Vagina (tissue), 2 donors: Measurements from ENCODE around the gene ITPK1. TPM values are rescaled to one million over a fixed set of nuclear protein-coding genes. Genes with fewer than 3 reads are reported as not detected.

ENCODE experiments used
- DNase-seq, 2 donors: peaks; one replicate each; pipeline ENCODE4 v3.0.0-alpha.2; 2017; ENCODE audit errors: extremely low spot score in 2 of 2
- H3K27ac ChIP-seq: fragments of 200-600 bp; sonication (generic); one replicate; pipeline ENCODE4 v1.5.1; 2019
- H3K27me3 ChIP-seq: fragments of 200-600 bp; sonication (generic); one replicate; pipeline ENCODE4 v1.5.1; 2019
- H3K36me3 ChIP-seq, 2 donors: fragments of 200-600 bp; sonication (generic); one replicate each; pipeline ENCODE4 v1.5.1; 2017 to 2019
- H3K4me1 ChIP-seq: fragments of 200-600 bp; sonication (generic); one replicate; pipeline ENCODE4 v1.5.1; 2019
- H3K4me3 ChIP-seq, 2 donors: fragments of 200-600 bp; sonication (generic); 1 replicate in 1 of 2; 2 replicates in 1 of 2; pipeline ENCODE4 v1.5.1; 2016 to 2019
- H3K9me3 ChIP-seq: fragments of 200-600 bp; sonication (generic); one replicate; pipeline ENCODE4 v1.5.1; 2019
- POLR2A ChIP-seq, 2 donors: fragments of 450-650 bp; IDR thresholded peaks; one replicate each; pipeline ENCODE4 v1.6.1; 2017; ENCODE audit warnings: antibody characterized with exemption in 2 of 2, mild to moderate bottlenecking in 2 of 2, moderate library complexity in 2 of 2
- POLR2AphosphoS5 ChIP-seq, 2 donors: sonication (generic); formaldehyde crosslinking; IDR thresholded peaks; one replicate each; pipeline ENCODE4 v1.9.0; 2017; ENCODE audit warnings: antibody characterized with exemption in 2 of 2, mild to moderate bottlenecking in 2 of 2, low read depth in 1 of 2; ENCODE audit not compliant: insufficient read depth in 1 of 2
- intact Hi-C: fragments of 100-400 bp; cut with DNase I; formaldehyde crosslinking; loops from one replicate; pipeline ENCODE4 v1.15.1; 2023
- total RNA-seq: library from RNA; depleted of rRNA; stranded (reverse); fragments of >200 nt; gene quantifications from one replicate; pipeline ENCODE4 v1.2.3, GENCODE V29; 2016
- TF ChIP-seq, protein P1 (sequence below), 3 experiments: fragments of 450-650 bp in 2 of 3; fragments of 200-600 bp in 1 of 3; sonication (generic) in 1 of 3; IDR thresholded peaks; one replicate each; pipeline ENCODE4 v1.5.1; 2017 to 2019; ENCODE audit warnings: antibody characterized with exemption in 3 of 3, mild to moderate bottlenecking in 2 of 3, moderate library complexity in 2 of 3

ITPK1 gene
- total RNA-seq, 1 donor from 2014 or later, result 49.6 TPM

DNA sequence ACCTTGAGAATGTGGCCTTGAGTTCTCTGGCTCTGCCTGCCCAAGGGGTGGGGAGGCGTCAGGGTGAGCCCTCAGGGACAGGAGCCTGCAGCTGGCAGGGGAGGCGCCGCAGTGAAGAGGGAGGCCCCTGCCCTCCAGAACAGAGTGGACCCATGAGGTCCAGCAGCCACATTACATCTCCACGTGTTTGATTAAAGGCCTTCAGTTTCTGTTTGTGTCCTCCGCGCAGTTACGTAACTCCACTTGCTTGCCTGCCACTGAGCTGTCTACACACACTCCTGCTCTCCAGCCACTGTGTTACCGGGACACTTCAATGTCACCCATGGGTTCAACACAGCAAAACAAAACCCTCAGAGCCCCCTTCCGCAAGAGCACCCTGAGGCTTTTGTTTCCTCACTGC lies 122.4 kb downstream of the ITPK1 start:
- peaks cover 0 to 4% of the 10 kb centered on the region in 2 donors for H3K36me3 ChIP-seq
- no peak overlapping the region for H3K4me3 ChIP-seq
- TF ChIP-seq POLR2AphosphoS5 (IDR thresholded peaks at IDR 0.05; ENCODE audit: insufficient read depth in 1 of 2, low read depth in 1 of 2), result no peak
- TF ChIP-seq, protein P1, sequence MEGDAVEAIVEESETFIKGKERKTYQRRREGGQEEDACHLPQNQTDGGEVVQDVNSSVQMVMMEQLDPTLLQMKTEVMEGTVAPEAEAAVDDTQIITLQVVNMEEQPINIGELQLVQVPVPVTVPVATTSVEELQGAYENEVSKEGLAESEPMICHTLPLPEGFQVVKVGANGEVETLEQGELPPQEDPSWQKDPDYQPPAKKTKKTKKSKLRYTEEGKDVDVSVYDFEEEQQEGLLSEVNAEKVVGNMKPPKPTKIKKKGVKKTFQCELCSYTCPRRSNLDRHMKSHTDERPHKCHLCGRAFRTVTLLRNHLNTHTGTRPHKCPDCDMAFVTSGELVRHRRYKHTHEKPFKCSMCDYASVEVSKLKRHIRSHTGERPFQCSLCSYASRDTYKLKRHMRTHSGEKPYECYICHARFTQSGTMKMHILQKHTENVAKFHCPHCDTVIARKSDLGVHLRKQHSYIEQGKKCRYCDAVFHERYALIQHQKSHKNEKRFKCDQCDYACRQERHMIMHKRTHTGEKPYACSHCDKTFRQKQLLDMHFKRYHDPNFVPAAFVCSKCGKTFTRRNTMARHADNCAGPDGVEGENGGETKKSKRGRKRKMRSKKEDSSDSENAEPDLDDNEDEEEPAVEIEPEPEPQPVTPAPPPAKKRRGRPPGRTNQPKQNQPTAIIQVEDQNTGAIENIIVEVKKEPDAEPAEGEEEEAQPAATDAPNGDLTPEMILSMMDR (IDR thresholded peaks at IDR 0.05), result no peak
- TF ChIP-seq POLR2A (IDR thresholded peaks at IDR 0.05), result no peak
- no peaks in the 10 kb centered on the region for H3K9me3 ChIP-seq
- intact Hi-C loops, result no loop called here
- H3K27ac ChIP-seq, result no peak overlapping the region
- H3K27me3 ChIP-seq, result no peaks in the 10 kb centered on the region
- H3K4me1 ChIP-seq, result peaks cover 19% of the 10 kb centered on the region
- DNase-seq, result no peak

DNA sequence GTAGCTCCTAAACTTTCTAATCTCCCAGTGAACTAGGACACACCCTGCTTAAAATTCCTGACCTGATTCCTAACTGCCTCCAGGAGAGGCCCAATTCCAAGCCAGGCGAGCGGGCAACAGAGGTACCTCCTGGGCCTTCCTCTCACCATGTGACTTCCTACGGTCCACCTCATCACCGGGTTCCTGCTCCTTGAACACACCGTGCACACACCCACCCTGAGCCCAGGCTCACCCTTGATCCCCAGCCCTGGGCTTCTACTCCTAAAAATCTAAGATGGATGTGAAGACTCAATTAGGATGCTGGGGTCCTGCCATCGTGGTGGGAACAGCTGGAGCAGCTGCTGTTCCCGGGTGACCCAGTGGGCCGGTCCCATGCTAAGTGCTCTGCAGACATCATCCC lies 124.2 kb downstream of the ITPK1 start:
- intact Hi-C loops, result no loop called here
- peaks cover 20% of the 10 kb centered on the region for H3K4me1 ChIP-seq
- H3K27me3 ChIP-seq, result no peaks in the 10 kb centered on the region
- no peak overlapping the region for H3K4me3 ChIP-seq
- H3K9me3 ChIP-seq, result no peaks in the 10 kb centered on the region
- TF ChIP-seq POLR2AphosphoS5 (IDR thresholded peaks at IDR 0.05; ENCODE audit: insufficient read depth in 1 of 2, low read depth in 1 of 2) (no peak), POLR2A (IDR thresholded peaks at IDR 0.05) (no peak)
- TF ChIP-seq, protein P1 (IDR thresholded peaks at IDR 0.05), result no peak
- H3K27ac ChIP-seq, result no peak overlapping the region
- DNase-seq, result no peak
- peaks cover 0 to 4% of the 10 kb centered on the region in 2 donors for H3K36me3 ChIP-seq

DNA sequence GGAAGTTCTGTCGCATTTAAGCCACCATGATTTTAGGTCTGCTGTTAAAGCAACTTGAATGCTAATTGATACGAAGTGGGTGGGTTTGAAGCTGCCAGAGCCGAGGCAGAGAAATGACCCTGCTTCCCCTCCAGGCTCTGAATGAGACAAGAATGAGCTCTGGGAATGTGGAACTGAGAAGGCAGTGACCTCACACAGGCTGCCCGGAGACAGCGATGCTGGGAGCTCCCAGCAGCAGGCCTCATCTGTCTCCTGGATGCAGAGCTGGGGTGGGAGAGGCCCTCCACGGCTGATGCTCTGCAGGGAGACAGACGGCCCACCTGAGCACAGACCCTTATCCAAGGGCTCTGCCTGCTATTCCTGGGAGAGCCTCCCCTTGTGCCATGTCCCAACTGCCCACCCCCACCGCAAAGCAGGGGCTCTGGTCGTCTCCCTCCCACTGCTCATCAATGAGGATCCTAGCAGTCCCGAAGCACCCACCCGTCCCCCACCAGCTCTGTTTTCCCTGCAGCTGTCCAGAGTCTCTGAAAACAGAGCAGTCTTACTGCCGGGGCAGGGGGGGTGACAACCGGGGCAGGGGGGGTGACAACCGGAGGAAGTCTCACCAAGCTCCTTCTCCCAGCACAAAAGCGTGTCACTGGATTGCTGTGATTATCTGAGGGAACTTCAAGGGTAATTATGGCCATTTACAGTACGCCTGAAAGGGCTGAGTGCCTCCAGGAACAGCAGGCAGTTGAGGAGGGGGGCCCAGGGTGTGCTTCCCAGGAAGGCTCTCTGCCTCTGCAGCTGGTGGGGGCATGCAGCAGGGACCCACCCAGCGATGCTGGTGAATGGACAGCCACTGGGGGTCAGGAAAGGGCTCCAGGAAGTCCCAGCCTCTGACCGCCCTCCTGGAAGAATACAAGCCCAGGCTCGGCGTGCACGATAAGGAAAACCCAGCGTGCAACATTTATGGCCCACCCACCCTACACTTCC lies 125.0 kb downstream of the ITPK1 start:
- no peak for DNase-seq
- TF ChIP-seq, protein P1 (IDR thresholded peaks at IDR 0.05), result no peak
- TF ChIP-seq POLR2AphosphoS5 (IDR thresholded peaks at IDR 0.05; ENCODE audit: insufficient read depth in 1 of 2, low read depth in 1 of 2) (no peak), POLR2A (IDR thresholded peaks at IDR 0.05) (no peak)
- intact Hi-C loops, result no loop called here
- Histone ChIP-seq H3K4me3 (no peak overlapping the region), H3K27me3 (no peaks in the 10 kb centered on the region), H3K36me3 (peaks cover 0 to 4% of the 10 kb centered on the region in 2 donors), H3K9me3 (no peaks in the 10 kb centered on the region), H3K4me1 (peaks cover 28% of the 10 kb centered on the region), H3K27ac (no peak overlapping the region)

DNA sequence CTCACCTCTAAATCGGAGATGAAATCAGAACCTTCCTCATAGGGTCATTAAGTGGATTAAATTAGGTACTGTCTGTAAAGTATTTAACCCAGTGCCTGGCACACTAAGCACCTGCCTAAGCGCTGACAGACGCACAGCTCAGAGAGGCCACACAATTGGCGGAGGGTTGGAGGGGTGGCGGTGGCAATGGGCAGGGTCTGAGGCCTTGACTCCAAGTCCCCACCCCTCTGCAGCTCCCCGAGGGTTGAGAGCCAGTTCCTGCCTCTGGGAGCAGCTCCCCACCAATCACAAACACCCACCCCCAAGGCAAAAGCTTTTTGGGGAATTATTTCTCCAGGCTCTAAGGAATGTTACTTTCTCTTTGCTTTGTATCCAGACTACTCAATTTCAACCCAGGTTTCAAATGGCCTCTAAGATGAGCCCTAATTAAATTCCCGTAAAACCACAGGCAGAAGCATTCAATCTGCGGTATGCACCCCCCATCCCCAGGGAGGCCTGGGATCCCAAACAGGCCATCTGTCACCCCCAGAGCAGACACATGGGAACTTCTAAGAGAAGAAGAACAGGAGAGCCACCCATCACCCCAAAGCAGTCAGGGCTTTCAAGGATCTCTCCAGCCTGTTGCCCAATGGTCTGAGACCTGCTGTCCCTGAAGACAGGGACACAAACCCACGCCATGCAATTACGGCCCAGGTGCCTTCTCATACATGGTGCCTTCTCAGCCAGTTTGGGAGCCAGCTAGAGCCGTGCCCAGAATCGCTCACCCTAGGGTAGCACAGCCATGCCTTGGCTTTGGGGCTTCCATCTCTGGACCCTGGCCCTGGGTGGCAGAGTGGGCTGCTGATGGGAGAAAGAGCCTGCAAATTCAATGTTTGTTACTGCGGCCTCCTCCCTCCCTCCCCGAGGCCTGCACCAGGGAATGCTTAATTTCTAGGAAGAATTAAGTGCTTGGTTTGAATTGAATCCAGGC lies 126.7 kb downstream of the ITPK1 start:
- no peaks in the 10 kb centered on the region for H3K9me3 ChIP-seq
- H3K4me1 ChIP-seq, result peaks cover 41% of the 10 kb centered on the region
- H3K27me3 ChIP-seq, result no peaks in the 10 kb centered on the region
- H3K4me3 ChIP-seq, result no peak overlapping the region
- TF ChIP-seq, protein P1 (IDR thresholded peaks at IDR 0.05), result no peak
- no peak for TF ChIP-seq POLR2AphosphoS5 (IDR thresholded peaks at IDR 0.05; ENCODE audit: insufficient read depth in 1 of 2, low read depth in 1 of 2)
- TF ChIP-seq POLR2A (IDR thresholded peaks at IDR 0.05), result no peak
- DNase-seq, result no peak
- H3K27ac ChIP-seq, result peak overlapping the region; percentile 60
- intact Hi-C loops, result no loop called here
- H3K36me3 ChIP-seq, result peaks cover 0 to 4% of the 10 kb centered on the region in 2 donors
